GM12892 (cell line): Measurements from ENCODE around the gene GFPT2.

ENCODE experiments used
- POLR2A ChIP-seq: IDR thresholded peaks from 2 replicates; pipeline ENCODE4 v1.6.1; 2011; ENCODE audit warnings: low read depth, low read length, control low read depth
- POLR2AphosphoS5 ChIP-seq: IDR thresholded peaks from 2 replicates; pipeline ENCODE4 v1.6.1; 2011; ENCODE audit warnings: low read depth, low read length, control low read depth
- TAF1 ChIP-seq: IDR thresholded peaks from 2 replicates; pipeline ENCODE4 v1.6.1; 2011; ENCODE audit warnings: low read depth, mild to moderate bottlenecking, control low read depth, low read length, borderline replicate concordance

DNA sequence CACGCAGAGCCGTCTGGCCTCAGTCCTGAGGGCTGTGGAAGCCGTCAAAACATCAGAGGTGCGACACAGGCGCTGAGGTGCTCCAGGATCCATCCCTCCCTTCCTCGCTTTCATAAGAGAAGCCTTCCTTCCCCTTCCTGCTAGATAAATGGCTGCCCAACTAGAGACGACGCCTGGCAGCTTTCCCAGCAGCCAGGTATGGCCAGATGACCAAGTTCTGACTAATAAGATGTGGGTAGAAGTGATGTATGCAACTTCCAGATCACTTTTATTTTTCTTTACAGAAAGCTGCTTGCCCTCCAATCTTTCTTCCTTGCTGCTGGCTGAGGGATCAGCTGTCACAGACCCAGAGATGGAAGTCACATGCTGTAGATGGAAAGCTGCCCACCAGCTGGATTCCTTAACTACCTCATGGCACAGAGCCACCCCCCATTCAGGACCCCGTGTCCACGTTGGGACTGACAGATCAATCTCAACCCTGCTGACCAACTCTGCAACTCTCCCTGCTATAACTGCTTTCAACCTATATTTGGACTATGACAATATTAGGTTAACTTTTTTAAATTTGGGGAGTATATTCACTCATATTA lies 70.0 kb downstream of the GFPT2 start:
- TF ChIP-seq POLR2A (no peak), POLR2AphosphoS5 (no peak), TAF1 (no peak)
